ENCODE data around the gene CAMK2D. TPM values are rescaled to one million over a fixed set of nuclear protein-coding genes. Genes with fewer than 3 reads are reported as not detected.

CAMK2D gene
- polyA plus RNA-seq, 3 donors = 10.4 to 30.6 (median 19.6) TPM

- no peak for DNase-seq
- Mint-ChIP-seq H3K27ac (no peak overlapping the region), H3K4me3 (no peak overlapping the region), H3K27me3 (ENCODE audit: low read depth in 3 of 3) (no peaks in the 10 kb centered on the region), H3K36me3 (peaks cover 12 to 21% of the 10 kb centered on the region in 2 donors), H3K4me1 (peaks cover 2% of the 10 kb centered on the region), H3K9me3 (no peaks in the 10 kb centered on the region)
- H2AFZ ChIP-seq (ENCODE audit: insufficient read depth, low read depth, low read length, poor library complexity, severe bottlenecking) = no peak overlapping the region
- no peak overlapping the region for H3K27ac ChIP-seq (ENCODE audit: low read depth in 1 of 2, low read length in 2 of 2)
- 100% methylated on average over 1 of the region's 1 CpG for WGBS (ENCODE audit: insufficient coverage)
- peaks cover 5% of the 10 kb centered on the region for H4K20me1 ChIP-seq (ENCODE audit: insufficient read depth, low read length)
- intact Hi-C loops (cut with micrococcal nuclease) = no loop called here
- no peak overlapping the region for H3K4me3 ChIP-seq (replicated peaks in 1 of 3; ENCODE audit: low read depth in 2 of 3, low read length in 3 of 3)
- H3K36me3 ChIP-seq (replicated peaks in 1 of 2; ENCODE audit: control insufficient read depth in 1 of 2, insufficient read depth in 2 of 2, low read length in 2 of 2) = no peaks in the 10 kb centered on the region
- H3K9ac ChIP-seq (ENCODE audit: insufficient read depth, low read length, poor library complexity, severe bottlenecking) = no peak overlapping the region
- no peaks in the 10 kb centered on the region for H3K79me2 ChIP-seq (ENCODE audit: insufficient read depth, low read length)
- H3K4me1 ChIP-seq (ENCODE audit: control insufficient read depth in 1 of 2, insufficient read depth in 2 of 2, low read length in 2 of 2) = no peaks in the 10 kb centered on the region
- TF ChIP-seq, protein P1, sequence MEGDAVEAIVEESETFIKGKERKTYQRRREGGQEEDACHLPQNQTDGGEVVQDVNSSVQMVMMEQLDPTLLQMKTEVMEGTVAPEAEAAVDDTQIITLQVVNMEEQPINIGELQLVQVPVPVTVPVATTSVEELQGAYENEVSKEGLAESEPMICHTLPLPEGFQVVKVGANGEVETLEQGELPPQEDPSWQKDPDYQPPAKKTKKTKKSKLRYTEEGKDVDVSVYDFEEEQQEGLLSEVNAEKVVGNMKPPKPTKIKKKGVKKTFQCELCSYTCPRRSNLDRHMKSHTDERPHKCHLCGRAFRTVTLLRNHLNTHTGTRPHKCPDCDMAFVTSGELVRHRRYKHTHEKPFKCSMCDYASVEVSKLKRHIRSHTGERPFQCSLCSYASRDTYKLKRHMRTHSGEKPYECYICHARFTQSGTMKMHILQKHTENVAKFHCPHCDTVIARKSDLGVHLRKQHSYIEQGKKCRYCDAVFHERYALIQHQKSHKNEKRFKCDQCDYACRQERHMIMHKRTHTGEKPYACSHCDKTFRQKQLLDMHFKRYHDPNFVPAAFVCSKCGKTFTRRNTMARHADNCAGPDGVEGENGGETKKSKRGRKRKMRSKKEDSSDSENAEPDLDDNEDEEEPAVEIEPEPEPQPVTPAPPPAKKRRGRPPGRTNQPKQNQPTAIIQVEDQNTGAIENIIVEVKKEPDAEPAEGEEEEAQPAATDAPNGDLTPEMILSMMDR (IDR thresholded peaks at IDR 0.05) = no peak
- H3K27me3 ChIP-seq (ENCODE audit: control insufficient read depth in 2 of 2, insufficient read depth in 2 of 2, low read length in 2 of 2) = no peaks in the 10 kb centered on the region
- H3K9me3 ChIP-seq (replicated peaks in 1 of 2; ENCODE audit: control insufficient read depth in 1 of 2, insufficient read depth in 1 of 2, low read length in 2 of 2) = no peaks in the 10 kb centered on the region
- no peak overlapping the region for H3K4me2 ChIP-seq (replicated peaks; ENCODE audit: extremely low read depth, low read length, poor library complexity, severe bottlenecking)
These were observed 10.8 kb downstream of the CAMK2D start for GRCh38 chr4:113750734-113751133.

- Histone ChIP-seq H3K4me2 (replicated peaks; ENCODE audit: extremely low read depth, low read length, poor library complexity, severe bottlenecking) (no peak overlapping the region), H3K4me1 (ENCODE audit: control insufficient read depth in 1 of 2, insufficient read depth in 2 of 2, low read length in 2 of 2) (no peaks in the 10 kb centered on the region), H4K20me1 (ENCODE audit: insufficient read depth, low read length) (peaks cover 5% of the 10 kb centered on the region), H3K9me3 (replicated peaks in 1 of 2; ENCODE audit: control insufficient read depth in 1 of 2, insufficient read depth in 1 of 2, low read length in 2 of 2) (no peaks in the 10 kb centered on the region), H3K27me3 (ENCODE audit: control insufficient read depth in 2 of 2, insufficient read depth in 2 of 2, low read length in 2 of 2) (no peaks in the 10 kb centered on the region), H3K4me3 (replicated peaks in 1 of 3; ENCODE audit: low read depth in 2 of 3, low read length in 3 of 3) (no peak overlapping the region), H3K79me2 (ENCODE audit: insufficient read depth, low read length) (no peaks in the 10 kb centered on the region), H3K27ac (ENCODE audit: low read depth in 1 of 2, low read length in 2 of 2) (no peak overlapping the region), H2AFZ (ENCODE audit: insufficient read depth, low read depth, low read length, poor library complexity, severe bottlenecking) (no peak overlapping the region), H3K9ac (ENCODE audit: insufficient read depth, low read length, poor library complexity, severe bottlenecking) (no peak overlapping the region), H3K36me3 (replicated peaks in 1 of 2; ENCODE audit: control insufficient read depth in 1 of 2, insufficient read depth in 2 of 2, low read length in 2 of 2) (no peaks in the 10 kb centered on the region)
- H3K27me3 Mint-ChIP-seq (ENCODE audit: low read depth in 3 of 3) = no peaks in the 10 kb centered on the region
- intact Hi-C loops (cut with micrococcal nuclease) = no loop called here
- peaks cover 2% of the 10 kb centered on the region for H3K4me1 Mint-ChIP-seq
- no peaks in the 10 kb centered on the region for H3K9me3 Mint-ChIP-seq
- DNase-seq = no peak
- TF ChIP-seq, protein P1 (IDR thresholded peaks at IDR 0.05) = no peak
- H3K27ac Mint-ChIP-seq = no peak overlapping the region
- H3K36me3 Mint-ChIP-seq = peaks cover 12 to 21% of the 10 kb centered on the region in 2 donors
- WGBS (ENCODE audit: insufficient coverage) = no CpG with 5 or more reads among the region's 4 CpGs
- H3K4me3 Mint-ChIP-seq = no peak overlapping the region
These were observed 11.2 kb downstream of the CAMK2D start for GRCh38 chr4:113750296-113750695.

All from CD14-positive monocyte (primary cell).